ENCODE data around the gene C10orf67. TPM values are rescaled to one million over a fixed set of nuclear protein-coding genes. Genes with fewer than 3 reads are reported as not detected.

Gene C10orf67
- total RNA-seq, 1 experiment from 2014 or later: not detected

- intact Hi-C loops (cut with micrococcal nuclease; ENCODE audit: unreplicated experiment) (no loop called here), in situ Hi-C loops (cut with HindIII; ENCODE audit: low pct_unique_long_range_greater_than_20kb, low sequenced_read_pairs) (no loop called here)
- Histone ChIP-seq H3K27ac (ENCODE audit: low read length) (no peak overlapping the region), H3K4me3 (ENCODE audit: low read depth in 2 of 2, low read length in 2 of 2) (no peak overlapping the region), H3K36me3 (ENCODE audit: control insufficient read depth, insufficient read depth, low read length) (no peaks in the 10 kb centered on the region), H3K4me1 (ENCODE audit: control insufficient read depth, insufficient read depth, low read length) (no peaks in the 10 kb centered on the region), H3K9me3 (ENCODE audit: control insufficient read depth, insufficient read depth, low read depth, low read length) (no peaks in the 10 kb centered on the region), H3K27me3 (ENCODE audit: control insufficient read depth, insufficient read depth, low read length) (no peaks in the 10 kb centered on the region)
- no TSS peak for BruUV-seq (replicated peaks)
- POLR2A ChIA-PET: no interaction called here
- CTCF ChIA-PET: no interaction called here
- TF ChIP-seq REST (IDR thresholded peaks at IDR 0.05; ENCODE audit: insufficient read depth in 1 of 2, low read depth in 2 of 2, low read length in 1 of 2) (no peak), SIN3A (IDR thresholded peaks at IDR 0.05; ENCODE audit: borderline replicate concordance, insufficient read depth, low read depth, low read length) (no peak), TCF7L2 (IDR thresholded peaks at IDR 0.05; ENCODE audit: low read depth, low read length) (no peak), POLR2AphosphoS5 (IDR thresholded peaks at IDR 0.05; ENCODE audit: low read depth, low read length) (no peak), CTCF (IDR thresholded peaks at IDR 0.05) (no peak)
- no peak for DNase-seq (ENCODE audit: low read depth, low spot score)
- no peak for ATAC-seq
These were observed 25.5 kb upstream of the C10orf67 start for GRCh38 chr10:23370106-23370505.

GRCh38 chr10:23368816-23369640 is 24.4 kb upstream of the C10orf67 start:
- no peak for TF ChIP-seq TCF7L2 (IDR thresholded peaks at IDR 0.05; ENCODE audit: low read depth, low read length)
- no peak for TF ChIP-seq REST (IDR thresholded peaks at IDR 0.05; ENCODE audit: insufficient read depth in 1 of 2, low read depth in 2 of 2, low read length in 1 of 2)
- no peak for TF ChIP-seq SIN3A (IDR thresholded peaks at IDR 0.05; ENCODE audit: borderline replicate concordance, insufficient read depth, low read depth, low read length)
- TF ChIP-seq POLR2AphosphoS5 (IDR thresholded peaks at IDR 0.05; ENCODE audit: low read depth, low read length): no peak
- TF ChIP-seq CTCF (IDR thresholded peaks at IDR 0.05): no peak
- no peak overlapping the region for H3K4me3 ChIP-seq (ENCODE audit: low read depth in 2 of 2, low read length in 2 of 2)
- H3K4me1 ChIP-seq (ENCODE audit: control insufficient read depth, insufficient read depth, low read length): no peaks in the 10 kb centered on the region
- no peaks in the 10 kb centered on the region for H3K36me3 ChIP-seq (ENCODE audit: control insufficient read depth, insufficient read depth, low read length)
- no peak overlapping the region for H3K27ac ChIP-seq (ENCODE audit: low read length)
- no peaks in the 10 kb centered on the region for H3K9me3 ChIP-seq (ENCODE audit: control insufficient read depth, insufficient read depth, low read depth, low read length)
- in situ Hi-C loops (cut with HindIII; ENCODE audit: low pct_unique_long_range_greater_than_20kb, low sequenced_read_pairs) (no loop called here), intact Hi-C loops (cut with micrococcal nuclease; ENCODE audit: unreplicated experiment) (no loop called here)
- DNase-seq (ENCODE audit: low read depth, low spot score) (no peak), ATAC-seq (no peak)
- ChIA-PET POLR2A (no interaction called here), CTCF (no interaction called here)
- no peaks in the 10 kb centered on the region for H3K27me3 ChIP-seq (ENCODE audit: control insufficient read depth, insufficient read depth, low read length)
- no TSS peak for BruUV-seq (replicated peaks)

Measured in Panc1 (cell line).